H1 (cell line): ENCODE measurements around the gene TBX2. TPM values are rescaled to one million over a fixed set of nuclear protein-coding genes. Genes with fewer than 3 reads are reported as not detected.
A peak's percentile ranks its signal among the peaks of the same experiment; 100 is the strongest.

ENCODE experiments used
- CTCF ChIA-PET: fragments of 300-600 bp; sonication (Branson Sonifier 250); formaldehyde crosslinking; loops from one replicate; lab custom pipeline; 2021; ENCODE audit not compliant: partially characterized antibody; lab: Charles Lee
- POLR2A ChIA-PET: fragments of 300-600 bp; sonication (Branson Sonifier 250); formaldehyde crosslinking; loops from one replicate; lab custom pipeline; 2021; ENCODE audit warnings: inconsistent platforms; ENCODE audit not compliant: partially characterized antibody; lab: Charles Lee
- DNase-seq, 2 experiments: peaks; one replicate each; pipeline versions ENCODE4 v3.0.0 to v3.0.0-alpha.2; 2010 to 2022; ENCODE audit warnings: low spot score in 2 of 2, low read depth in 1 of 2, mixed read lengths in 1 of 2
- FAIRE-seq: peaks from 2 replicates; lab custom pipeline; 2011; peaks lifted over from hg19 to GRCh38; lab: Jason Lieb, UNC
- H2AFZ ChIP-seq: 2 replicates; pipeline ENCODE4 v1.8.1; 2012; ENCODE audit warnings: low read length, inconsistent platforms
- H2AK5ac ChIP-seq: 2 replicates; pipeline ENCODE4 v1.6.1; 2013; ENCODE audit warnings: low read depth, low read length
- H2BK120ac ChIP-seq: replicated peaks from 2 replicates; pipeline ENCODE3; 2013; ENCODE audit warnings: low read depth, low read length, inconsistent platforms
- H2BK12ac ChIP-seq: 2 replicates; pipeline ENCODE4 v1.6.1; 2013; ENCODE audit warnings: low read depth, low read length
- H2BK15ac ChIP-seq: 2 replicates; pipeline ENCODE4 v1.6.1; 2013; ENCODE audit warnings: low read length
- H2BK20ac ChIP-seq: 2 replicates; pipeline ENCODE4 v1.6.1; 2013; ENCODE audit warnings: low read length
- H2BK5ac ChIP-seq: 2 replicates; pipeline ENCODE4 v1.6.1; 2013; ENCODE audit warnings: low read depth, low read length
- H3K14ac ChIP-seq: 2 replicates; pipeline ENCODE4 v1.6.1; 2013; ENCODE audit warnings: inconsistent platforms; ENCODE audit not compliant: insufficient read length
- H3K18ac ChIP-seq: 2 replicates; pipeline ENCODE4 v1.6.1; 2013; ENCODE audit warnings: low read length; ENCODE audit errors: extremely low read depth
- H3K23ac ChIP-seq: 2 replicates; pipeline ENCODE4 v1.6.1; 2013; ENCODE audit warnings: inconsistent platforms; ENCODE audit not compliant: insufficient read length
- H3K23me2 ChIP-seq: 2 replicates; pipeline ENCODE4 v1.6.1; 2013; ENCODE audit warnings: low read depth, low read length
- H3K27ac ChIP-seq: 2 replicates; pipeline ENCODE4 v1.6.1; 2011; ENCODE audit warnings: low read depth, low read length, inconsistent platforms
- H3K27me3 ChIP-seq, 4 experiments: replicated peaks in 1 of 4; 1 replicate in 1 of 4; 2 replicates in 3 of 4; pipeline versions ENCODE4 v1.6.1 to v1.8.1; 2011 to 2013; ENCODE audit warnings: low read length in 3 of 4, mild to moderate bottlenecking in 3 of 4, inconsistent platforms in 2 of 4, mixed read lengths in 2 of 4, moderate library complexity in 1 of 4; ENCODE audit not compliant: control insufficient read depth in 3 of 4, insufficient read depth in 3 of 4; ENCODE audit errors: extremely low read depth in 1 of 4
- H3K36me3 ChIP-seq, 4 experiments: 2 replicates each; pipeline versions ENCODE4 v1.6.1 to v1.8.1; 2011 to 2013; ENCODE audit warnings: mild to moderate bottlenecking in 4 of 4, low read length in 3 of 4, moderate library complexity in 2 of 4, control low read depth in 1 of 4, inconsistent platforms in 1 of 4; ENCODE audit not compliant: insufficient read depth in 4 of 4, control insufficient read depth in 2 of 4
- H3K4ac ChIP-seq: replicated peaks from 2 replicates; pipeline ENCODE3; 2013; ENCODE audit warnings: low read length, low read depth, mixed read lengths, inconsistent platforms; ENCODE audit not compliant: insufficient read length
- H3K4me1 ChIP-seq, 4 experiments: replicated peaks in 1 of 4; 1 replicate in 1 of 4; 2 replicates in 3 of 4; pipeline versions ENCODE4 v1.6.1 to v1.8.1; 2011 to 2013; ENCODE audit warnings: low read length in 3 of 4, inconsistent platforms in 2 of 4, mixed read lengths in 1 of 4; ENCODE audit not compliant: insufficient read depth in 4 of 4, control insufficient read depth in 3 of 4
- H3K4me2 ChIP-seq, 2 experiments: 2 replicates each; pipeline versions ENCODE4 v1.6.1 to v1.8.1; 2011 to 2013; ENCODE audit warnings: low read depth in 2 of 2, low read length in 2 of 2, control low read depth in 1 of 2, inconsistent platforms in 1 of 2, mild to moderate bottlenecking in 1 of 2; ENCODE audit not compliant: insufficient read depth in 1 of 2
- H3K4me3 ChIP-seq, 4 experiments: fragments of 200-600, 300-600 bp in 1 of 4; sonication (generic), shearing (Covaris generic), sonication (Bioruptor Twin) in 1 of 4; 2 replicates each; pipeline versions ENCODE4 v1.5.1 to v1.8.1; 2011 to 2016; ENCODE audit warnings: low read length in 4 of 4, low read depth in 3 of 4, control low read depth in 2 of 4, inconsistent platforms in 2 of 4, mild to moderate bottlenecking in 2 of 4, mixed read lengths in 1 of 4, moderate library complexity in 1 of 4; ENCODE audit not compliant: insufficient read depth in 2 of 4; ENCODE audit errors: extremely low read depth in 1 of 4
- H3K56ac ChIP-seq: replicated peaks from 2 replicates; pipeline ENCODE3; 2013; ENCODE audit warnings: low read depth, mild to moderate bottlenecking, mixed read lengths, low read length, inconsistent platforms; ENCODE audit not compliant: insufficient read length
- H3K79me1 ChIP-seq: 2 replicates; pipeline ENCODE4 v1.6.1; 2013; ENCODE audit warnings: low read depth, low read length, control low read depth
- H3K79me2 ChIP-seq, 2 experiments: 2 replicates each; pipeline versions ENCODE4 v1.6.1 to v1.8.1; 2012 to 2013; ENCODE audit warnings: low read length in 2 of 2, mild to moderate bottlenecking in 2 of 2, inconsistent platforms in 1 of 2; ENCODE audit not compliant: insufficient read depth in 2 of 2, control insufficient read depth in 1 of 2
- H3K9ac ChIP-seq, 4 experiments: replicated peaks in 1 of 4; 1 replicate in 1 of 4; 2 replicates in 3 of 4; pipeline versions ENCODE4 v1.6.1 to v1.8.1; 2011 to 2013; ENCODE audit warnings: low read depth in 3 of 4, low read length in 3 of 4, control low read depth in 2 of 4, mild to moderate bottlenecking in 2 of 4, moderate library complexity in 2 of 4, inconsistent platforms in 1 of 4; ENCODE audit errors: extremely low read depth in 1 of 4
- H3K9me3 ChIP-seq, 2 experiments: 2 replicates each; pipeline versions ENCODE4 v1.6.1 to v1.8.1; 2012 to 2013; ENCODE audit warnings: mild to moderate bottlenecking in 2 of 2, moderate library complexity in 2 of 2, control low read depth in 1 of 2, inconsistent platforms in 1 of 2, low read depth in 1 of 2, low read length in 1 of 2, mixed read lengths in 1 of 2; ENCODE audit not compliant: insufficient read depth in 2 of 2
- H4K20me1 ChIP-seq, 2 experiments: replicated peaks in 1 of 2; 2 replicates each; pipeline versions ENCODE3 to v1.8.1; 2011 to 2013; ENCODE audit warnings: inconsistent platforms in 2 of 2, low read length in 2 of 2, mild to moderate bottlenecking in 1 of 2; ENCODE audit not compliant: insufficient read depth in 2 of 2, control insufficient read depth in 1 of 2
- H4K5ac ChIP-seq: 2 replicates; pipeline ENCODE4 v1.6.1; 2013; ENCODE audit warnings: low read length, low read depth, mixed read lengths, inconsistent platforms; ENCODE audit not compliant: insufficient read length
- H4K8ac ChIP-seq: 2 replicates; pipeline ENCODE4 v1.8.0; 2013; ENCODE audit warnings: mild to moderate bottlenecking, moderate library complexity, low read length, inconsistent platforms; ENCODE audit not compliant: insufficient read depth; ENCODE audit errors: extremely low read depth
- H4K91ac ChIP-seq: replicated peaks from 2 replicates; pipeline ENCODE3; 2013; ENCODE audit warnings: low read length, mixed read lengths, inconsistent platforms; ENCODE audit not compliant: insufficient read length
- BCL11A ChIP-seq, 2 experiments: IDR thresholded peaks; one replicate each; pipeline ENCODE4 v1.6.1; 2011; ENCODE audit warnings: low read depth in 2 of 2, low read length in 2 of 2, mild to moderate bottlenecking in 2 of 2
- CBX8 ChIP-seq: fragments of 300-800, 300-1000 bp; sonication (generic); IDR thresholded peaks from 2 replicates; pipeline ENCODE4 v1.7.1; 2016; ENCODE audit warnings: low read depth, low read length, borderline replicate concordance
- CHD2 ChIP-seq: IDR thresholded peaks from 2 replicates; pipeline ENCODE4 v1.6.1; 2012; ENCODE audit warnings: low read length, improper control_type of control experiment
- EZH2 ChIP-seq: fragments of 200-600 bp; sonication (generic); IDR thresholded peaks from 2 replicates; pipeline ENCODE4 v1.7.1; 2012; ENCODE audit warnings: low read depth, mild to moderate bottlenecking, moderate library complexity, low read length, inconsistent platforms; ENCODE audit not compliant: severe bottlenecking
- GTF2F1 ChIP-seq: IDR thresholded peaks from 2 replicates; pipeline ENCODE4 v1.6.1; 2012; ENCODE audit warnings: low read depth, low read length, improper control_type of control experiment, borderline replicate concordance
- JUN ChIP-seq: IDR thresholded peaks from 2 replicates; pipeline ENCODE4 v1.6.1; 2011; ENCODE audit warnings: low read depth, mild to moderate bottlenecking, improper control_type of control experiment, low read length
- JUND ChIP-seq: IDR thresholded peaks from 2 replicates; pipeline ENCODE4 v1.6.1; 2011; ENCODE audit warnings: mild to moderate bottlenecking, improper control_type of control experiment, low read length
- PHF8 ChIP-seq: fragments of 200-600 bp; sonication (generic); conservative IDR thresholded peaks from 2 replicates; pipeline ENCODE4 v1.7.1; 2012; ENCODE audit warnings: low read depth, mild to moderate bottlenecking, inconsistent platforms, low read length, moderate library complexity
- POLR2A ChIP-seq, 2 experiments: IDR thresholded peaks; 1 replicate in 1 of 2; 2 replicates in 1 of 2; pipeline ENCODE4 v1.6.1; 2011; ENCODE audit warnings: low read depth in 2 of 2, low read length in 2 of 2, mild to moderate bottlenecking in 2 of 2; ENCODE audit errors: control extremely low read depth in 1 of 2
- RAD21 ChIP-seq, 2 experiments: IDR thresholded peaks in 1 of 2; conservative IDR thresholded peaks in 1 of 2; 2 replicates each; pipeline ENCODE4 v1.6.1; 2011; ENCODE audit warnings: low read depth in 2 of 2, low read length in 2 of 2, improper control_type of control experiment in 1 of 2, inconsistent platforms in 1 of 2, mild to moderate bottlenecking in 1 of 2, moderate library complexity in 1 of 2
- SIN3A ChIP-seq, 2 experiments: IDR thresholded peaks in 1 of 2; conservative IDR thresholded peaks in 1 of 2; 2 replicates each; pipeline ENCODE4 v1.6.1; 2011 to 2012; ENCODE audit warnings: low read length in 2 of 2, improper control_type of control experiment in 1 of 2, low read depth in 1 of 2, mild to moderate bottlenecking in 1 of 2
- SUZ12 ChIP-seq: fragments of 200-600 bp; sonication (generic); IDR thresholded peaks from 2 replicates; pipeline ENCODE4 v1.6.1; 2012; ENCODE audit warnings: mild to moderate bottlenecking, inconsistent platforms, low read length, moderate library complexity, mixed read lengths
- TCF12 ChIP-seq: IDR thresholded peaks from 2 replicates; pipeline ENCODE4 v1.6.1; 2011; ENCODE audit warnings: low read depth, mild to moderate bottlenecking, low read length
- ZNF274 ChIP-seq: IDR thresholded peaks from 2 replicates; pipeline ENCODE4 v1.7.0; 2012; ENCODE audit warnings: low read length, borderline replicate concordance; ENCODE audit errors: extremely low read depth
- WGBS, 2 experiments: shearing (Covaris generic) in 1 of 2; methylation state at CpG; one replicate each; pipeline versions ENCODE4 v1.1.6 to v1.1.7; 2013 to 2015; ENCODE audit warnings: low lambda C conversion rate in 2 of 2, mixed read lengths in 2 of 2, inconsistent platforms in 1 of 2, low coverage in 1 of 2, missing lambda C conversion rate in 1 of 2; ENCODE audit not compliant: insufficient replicate concordance in 2 of 2, insufficient coverage in 1 of 2, insufficient read length in 1 of 2; ENCODE audit errors: extremely low coverage in 1 of 2, missing lambda C conversion rate in 1 of 2; 5-methylcytosine and 5-hydroxymethylcytosine counted together
- polyA plus RNA-seq, 7 experiments: library from polyadenylated mRNA; depleted of rRNA in 3 of 7; stranded (reverse) in 5 of 7; unstranded in 2 of 7; fragments of >200 nt in 5 of 7; fragments of 200-250 nt in 2 of 7; gene quantifications; 1 replicate in 5 of 7; 2 replicates in 1 of 7; 4 replicates in 1 of 7; pipeline versions ENCODE4 v1.2.1 to v1.2.3, GENCODE V29; 2011 to 2013; ENCODE audit warnings: missing spikeins in 2 of 7, mixed read lengths in 2 of 7
- total RNA-seq: library from RNA; stranded (reverse); fragmentation: NEBNext Ultra II Directional; extraction: Animal tissue kit (Norgen Biotek cat#: 25700); gene quantifications from 2 replicates; pipeline ENCODE4 v1.2.1, GENCODE V29; 2021

Gene TBX2
- total and polyA plus RNA-seq, 2 of the 8 experiments (the other 6 are each of a cell fraction or from before 2014, with no cell fraction given) = not detected

DNA sequence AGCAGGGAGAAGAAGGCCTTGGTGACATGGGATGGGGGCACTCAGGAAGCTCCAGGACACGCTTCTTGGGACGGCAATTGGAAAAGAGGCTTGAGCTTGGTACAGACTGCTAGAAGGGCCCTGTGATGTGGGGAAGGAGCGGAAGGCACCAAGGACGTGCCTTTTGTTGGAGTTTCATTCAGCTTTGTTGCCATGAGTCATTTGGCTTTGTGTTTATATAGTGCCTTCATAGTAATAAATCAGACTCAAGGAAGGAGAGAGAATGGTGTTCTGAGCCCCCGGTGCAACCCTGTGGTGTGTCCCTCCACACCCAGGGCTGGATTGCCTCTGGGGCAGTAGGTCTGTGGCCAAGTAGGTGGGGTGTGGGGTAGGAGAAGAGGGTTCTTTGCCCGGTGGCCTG, 45.2 kb downstream of the TBX2 start:
- CTCF ChIA-PET = interaction anchor here (0.6 to 1.5 kb wide), 7 partner anchors 12 to 473 kb away, joined by 3 to 8 read pairs (median 4); no protein-coding TSS in a partner anchor
- no peak overlapping the region for H3K27ac ChIP-seq
- H3K23me2 ChIP-seq = no peaks in the 10 kb centered on the region
- no peak overlapping the region for H2BK20ac ChIP-seq
- no peak for DNase-seq
- H2BK12ac ChIP-seq = no peak overlapping the region
- H2BK5ac ChIP-seq = no peak overlapping the region
- no peaks in the 10 kb centered on the region for H3K79me1 ChIP-seq
- no peak overlapping the region for H3K56ac ChIP-seq
- no peak overlapping the region for H3K4me3 ChIP-seq
- no peak overlapping the region for H2BK120ac ChIP-seq
- no peak overlapping the region for H4K5ac ChIP-seq
- FAIRE-seq = no peak
- 0 out of 7 replicates have a peak, but pooled peaks cover 0 to 3% (median 0%) of the 10 kb centered on the region in 4 experiments for H3K4me1 ChIP-seq
- no peaks in the 10 kb centered on the region for H4K20me1 ChIP-seq
- no peak overlapping the region for H4K91ac ChIP-seq
- no peak overlapping the region for H2AFZ ChIP-seq
- H3K23ac ChIP-seq = no peak overlapping the region
- no peak overlapping the region for H3K14ac ChIP-seq
- no peak overlapping the region for H3K9ac ChIP-seq
- no peak overlapping the region for H3K4me2 ChIP-seq
- no peak overlapping the region for H3K18ac ChIP-seq
- no peak overlapping the region for H2AK5ac ChIP-seq
- no peaks in the 10 kb centered on the region for H3K79me2 ChIP-seq
- no peak overlapping the region for H3K4ac ChIP-seq
- no peaks in the 10 kb centered on the region for H3K36me3 ChIP-seq
- no peaks in the 10 kb centered on the region for H3K9me3 ChIP-seq
- WGBS, 2 experiments = 91% methylated on average over 6 of the region's 6 CpGs; no CpG with 5 or more reads in 1 of the 2 experiments
- POLR2A ChIA-PET = interaction anchor here (0.7 kb wide), 1 partner anchor 13 kb away, joined by 3 read pairs; no protein-coding TSS in a partner anchor
- H4K8ac ChIP-seq = no peak overlapping the region; the same call in 1 of the 2 replicates
- H3K27me3 ChIP-seq = peaks cover 2 to 21% (median 6%) of the 10 kb centered on the region in 4 experiments
- H2BK15ac ChIP-seq = 0 out of 2 replicates have a peak overlapping the region, but pooled peaks have one; percentile 46
- TF ChIP-seq JUN = no peak
- no peak for TF ChIP-seq BCL11A (IDR thresholded peaks at IDR 0.05; ENCODE audit: low read depth in 2 of 2, low read length in 2 of 2)
- TF ChIP-seq POLR2A (IDR thresholded peaks at IDR 0.05; ENCODE audit: control extremely low read depth in 1 of 2, low read depth in 2 of 2, low read length in 2 of 2) = no peak
- TF ChIP-seq PHF8 = no peak
- TF ChIP-seq EZH2 = no peak
- TF ChIP-seq CHD2 = no peak
- TF ChIP-seq TCF12 = no peak
- no peak for TF ChIP-seq SIN3A (conservative IDR thresholded peaks at IDR 0.05 in 1 of 2, IDR thresholded peaks at IDR 0.05 in 1 of 2; ENCODE audit: low read depth in 1 of 2, low read length in 2 of 2)
- no peak for TF ChIP-seq SUZ12
- no peak for TF ChIP-seq GTF2F1
- TF ChIP-seq ZNF274 = no peak
- no peak for TF ChIP-seq CBX8
- no peak for TF ChIP-seq RAD21 (IDR thresholded peaks at IDR 0.05 in 1 of 2, conservative IDR thresholded peaks at IDR 0.05 in 1 of 2; ENCODE audit: low read depth in 2 of 2, low read length in 2 of 2)
- TF ChIP-seq JUND = no peak
